Endothelial cell of umbilical vein (primary cell): ENCODE results near the gene JSRP1. TPM values are rescaled to one million over a fixed set of nuclear protein-coding genes. Genes with fewer than 3 reads are reported as not detected.

Experiments used
- BruUV-seq: library from RNA; stranded (reverse); fragments of 400-500 nt; replicated peaks from 2 replicates; lab custom pipeline; 2021; lab: Mats Ljungman, UMichigan
- CTCF ChIA-PET: fragments of 300-600, 350-600 bp; sonication (Branson Sonifier 250); formaldehyde crosslinking; loops from one replicate; lab custom pipeline; 2021; ENCODE audit warnings: antibody characterized with exemption, inconsistent platforms; lab: Charles Lee
- POLR2A ChIA-PET: fragments of 300-600, 350-600 bp; sonication (Branson Sonifier 250); formaldehyde crosslinking; loops from one replicate; lab custom pipeline; 2021; ENCODE audit warnings: antibody characterized with exemption, inconsistent platforms; lab: Charles Lee
- DNase-seq: peaks from one replicate; pipeline ENCODE4 v3.0.0-alpha.2; 2011; ENCODE audit warnings: low read depth, low spot score
- FAIRE-seq: peaks from 2 replicates; lab custom pipeline; 2011; peaks lifted over from hg19 to GRCh38; lab: Jason Lieb, UNC
- H2AFZ ChIP-seq: 2 replicates; pipeline ENCODE4 v1.6.0; 2012; ENCODE audit warnings: low read depth, low read length, control low read depth, inconsistent platforms
- H3K27ac ChIP-seq: 2 replicates; pipeline ENCODE4 v1.5.1; 2011; ENCODE audit warnings: low read depth, mild to moderate bottlenecking, control low read depth, low read length, moderate library complexity; ENCODE audit not compliant: insufficient read depth
- H3K27me3 ChIP-seq, 2 experiments: 2 replicates each; pipeline versions ENCODE4 v1.6.0 to v1.6.1; 2011; ENCODE audit warnings: low read length in 2 of 2, mixed read lengths in 1 of 2; ENCODE audit not compliant: control insufficient read depth in 2 of 2, insufficient read depth in 2 of 2
- H3K36me3 ChIP-seq, 2 experiments: 2 replicates in 1 of 2; 3 replicates in 1 of 2; pipeline ENCODE4 v1.5.1; 2011; ENCODE audit warnings: low read length in 2 of 2, mild to moderate bottlenecking in 1 of 2, moderate library complexity in 1 of 2; ENCODE audit not compliant: control insufficient read depth in 2 of 2, insufficient read depth in 2 of 2; ENCODE audit errors: extremely low read depth in 1 of 2
- H3K4me1 ChIP-seq: 3 replicates; pipeline ENCODE4 v1.5.1; 2011; ENCODE audit warnings: mild to moderate bottlenecking, low read length; ENCODE audit not compliant: control insufficient read depth, insufficient read depth; ENCODE audit errors: extremely low read depth
- H3K4me2 ChIP-seq: 2 replicates; pipeline ENCODE4 v1.6.1; 2011; ENCODE audit warnings: low read length, control low read depth, mixed read lengths; ENCODE audit not compliant: insufficient read depth
- H3K4me3 ChIP-seq, 3 experiments: fragments of 200-600 bp in 1 of 3; sonication (generic), shearing (Covaris generic) in 1 of 3; replicated peaks in 1 of 3; 2 replicates each; pipeline ENCODE4 v1.5.1; 2011 to 2016; ENCODE audit warnings: control low read depth in 3 of 3, low read length in 3 of 3, mild to moderate bottlenecking in 2 of 3, inconsistent platforms in 1 of 3, low read depth in 1 of 3, moderate library complexity in 1 of 3; ENCODE audit not compliant: insufficient read depth in 1 of 3
- H3K79me2 ChIP-seq: 2 replicates; pipeline ENCODE4 v1.6.0; 2012; ENCODE audit warnings: low read length, inconsistent platforms; ENCODE audit not compliant: control insufficient read depth, insufficient read depth
- H3K9ac ChIP-seq: replicated peaks from 2 replicates; pipeline ENCODE3; 2011; ENCODE audit warnings: low read length, control low read depth; ENCODE audit not compliant: insufficient read depth; ENCODE audit errors: extremely low read depth
- H3K9me1 ChIP-seq: replicated peaks from 3 replicates; pipeline ENCODE4 v1.6.0; 2011; ENCODE audit warnings: mild to moderate bottlenecking, low read length; ENCODE audit not compliant: control insufficient read depth, insufficient read depth; ENCODE audit errors: extremely low read depth
- H3K9me3 ChIP-seq: replicated peaks from 2 replicates; pipeline ENCODE4 v1.5.1; 2012; ENCODE audit warnings: low read length, inconsistent platforms; ENCODE audit not compliant: control insufficient read depth, insufficient read depth
- H4K20me1 ChIP-seq: replicated peaks from 2 replicates; pipeline ENCODE3; 2011; ENCODE audit warnings: mild to moderate bottlenecking, low read length; ENCODE audit not compliant: control insufficient read depth, insufficient read depth; ENCODE audit errors: extremely low read depth
- EZH2 ChIP-seq: IDR thresholded peaks from 2 replicates; pipeline ENCODE4 v1.6.1; 2012; ENCODE audit warnings: borderline replicate concordance, low read depth, mild to moderate bottlenecking, moderate library complexity, low read length, inconsistent platforms; ENCODE audit not compliant: severe bottlenecking
- FOS ChIP-seq: IDR thresholded peaks from 2 replicates; pipeline ENCODE4 v1.6.1; 2011; ENCODE audit warnings: mild to moderate bottlenecking, low read length, moderate library complexity, borderline replicate concordance; ENCODE audit not compliant: insufficient read depth
- GATA2 ChIP-seq: IDR thresholded peaks from 2 replicates; pipeline ENCODE4 v1.7.0; 2011; ENCODE audit warnings: low read depth, mild to moderate bottlenecking, moderate library complexity, mixed read lengths, low read length; ENCODE audit not compliant: insufficient read length, insufficient read depth
- JUN ChIP-seq: IDR thresholded peaks from 2 replicates; pipeline ENCODE4 v1.6.1; 2011; ENCODE audit warnings: borderline replicate concordance, low read depth; ENCODE audit not compliant: insufficient read length, insufficient read depth
- MYC ChIP-seq: IDR thresholded peaks from one replicate; pipeline ENCODE4 v1.6.1; 2011; ENCODE audit warnings: mild to moderate bottlenecking, low read depth, low read length
- POLR2A ChIP-seq: IDR thresholded peaks from 2 replicates; pipeline ENCODE4 v1.6.1; 2012; ENCODE audit warnings: low read depth, mild to moderate bottlenecking, control low read depth, low read length
- POLR2AphosphoS5 ChIP-seq: IDR thresholded peaks from 2 replicates; pipeline ENCODE4 v1.6.1; 2012; ENCODE audit warnings: low read depth, mild to moderate bottlenecking, control low read depth, low read length, moderate library complexity; ENCODE audit not compliant: insufficient read depth
- dilution Hi-C: fragments of 300-500 bp; cut with MboI; formaldehyde crosslinking; loops from one replicate; pipeline ENCODE4 v1.15.0; 2019; ENCODE audit warnings: low sequenced_read_pairs; ENCODE audit not compliant: extremely low pct_ligation_motif_present
- intact Hi-C: fragments of 100-400 bp; cut with micrococcal nuclease; formaldehyde crosslinking; loops from one replicate; pipeline ENCODE4 v1.10.0; 2022
- polyA plus RNA-seq, 4 experiments: library from polyadenylated mRNA; depleted of rRNA in 3 of 4; stranded (reverse) in 3 of 4; unstranded in 1 of 4; fragments of >200 nt; gene quantifications; 2 replicates each; pipeline versions ENCODE4 v1.2.1 to v1.2.3, GENCODE V29; 2011 to 2012; ENCODE audit warnings: missing spikeins in 1 of 4
- total RNA-seq: library from RNA; stranded (reverse); gene quantifications from 2 replicates; pipeline ENCODE4 v1.2.3, GENCODE V29; 2021
- TF ChIP-seq, protein P1 (sequence below), 2 donors: IDR thresholded peaks; 1 replicate in 1 of 2; 2 replicates in 1 of 2; pipeline ENCODE4 v1.5.1; 2011; ENCODE audit warnings: low read length in 2 of 2, mild to moderate bottlenecking in 2 of 2, moderate library complexity in 2 of 2, control low read depth in 1 of 2, inconsistent platforms in 1 of 2, low read depth in 1 of 2; ENCODE audit not compliant: insufficient read depth in 1 of 2; ENCODE audit errors: extremely low read depth in 1 of 2
- TF ChIP-seq, protein P2 (sequence below): IDR thresholded peaks from 2 replicates; pipeline ENCODE4 v1.6.1; 2011; ENCODE audit not compliant: insufficient read depth, insufficient read length

Gene JSRP1
- total and polyA plus RNA-seq, 2 donors (not counting 3 experiments of a cell fraction or from before 2014, with no cell fraction given): not detected

DNA sequence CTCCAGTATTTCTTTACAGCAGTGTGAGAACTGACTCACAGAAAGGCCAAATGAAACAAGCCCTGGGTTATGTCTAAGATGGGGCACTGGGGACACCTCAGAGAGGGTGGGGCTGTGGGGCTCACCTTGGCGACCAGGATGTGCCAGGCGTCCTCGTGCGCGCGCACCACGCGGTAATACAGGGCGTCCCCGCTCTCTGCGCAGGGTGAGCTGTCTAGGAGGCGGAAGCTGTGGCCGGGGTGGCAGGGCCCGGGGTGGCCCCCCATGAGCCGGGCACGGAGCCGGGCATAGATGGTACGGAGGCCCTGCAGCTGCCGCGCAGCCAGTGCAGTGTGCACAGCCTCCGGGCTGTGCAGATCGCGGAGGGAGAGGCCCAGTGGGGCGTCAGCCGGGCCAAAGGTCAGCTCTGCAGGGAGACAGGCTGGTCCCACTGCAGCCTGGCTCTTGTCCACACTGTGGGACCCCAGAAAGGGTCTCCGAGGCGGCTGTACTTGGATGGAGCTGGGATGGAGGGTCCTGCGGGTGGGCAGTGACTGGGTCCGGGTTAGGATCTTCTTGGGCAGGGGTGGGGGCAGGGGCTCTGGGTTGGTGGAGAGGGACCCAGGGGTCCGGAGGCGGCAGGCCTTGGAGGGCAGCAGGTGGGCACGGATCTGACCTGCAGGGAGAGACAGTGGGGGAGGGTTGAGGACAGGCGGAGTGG, 22.4 kb upstream of the JSRP1 start:
- FAIRE-seq (no peak), DNase-seq (no peak)
- no peak overlapping the region for H3K4me2 ChIP-seq
- intact Hi-C loops (no loop called here), dilution Hi-C loops (no loop called here)
- no peaks in the 10 kb centered on the region for H3K9me1 ChIP-seq
- H3K4me1 ChIP-seq: peaks cover 16% of the 10 kb centered on the region
- ChIA-PET CTCF (interaction anchor here (1.5 kb wide), 1 partner anchor 37 kb away, joined by 7 read pairs; no protein-coding TSS in a partner anchor), POLR2A (interaction anchor here (0.7 kb wide), 2 partner anchors 45 to 737 kb away, joined by 3 read pairs; no protein-coding TSS in a partner anchor)
- no peak overlapping the region for H3K9ac ChIP-seq
- peaks cover 8% of the 10 kb centered on the region for H3K79me2 ChIP-seq
- no peak overlapping the region for H3K27ac ChIP-seq
- no peaks in the 10 kb centered on the region for H4K20me1 ChIP-seq
- H3K36me3 ChIP-seq: peaks cover 0 to 8% of the 10 kb centered on the region in 2 experiments
- H2AFZ ChIP-seq: no peak overlapping the region
- BruUV-seq: no TSS peak
- H3K4me3 ChIP-seq: no peak overlapping the region
- H3K9me3 ChIP-seq: no peaks in the 10 kb centered on the region
- TF ChIP-seq GATA2: no peak
- no peak for TF ChIP-seq EZH2
- no peak for TF ChIP-seq MYC
- TF ChIP-seq POLR2AphosphoS5: no peak
- no peak for TF ChIP-seq FOS
- TF ChIP-seq POLR2A: no peak
- TF ChIP-seq JUN: no peak
- TF ChIP-seq, protein P1, sequence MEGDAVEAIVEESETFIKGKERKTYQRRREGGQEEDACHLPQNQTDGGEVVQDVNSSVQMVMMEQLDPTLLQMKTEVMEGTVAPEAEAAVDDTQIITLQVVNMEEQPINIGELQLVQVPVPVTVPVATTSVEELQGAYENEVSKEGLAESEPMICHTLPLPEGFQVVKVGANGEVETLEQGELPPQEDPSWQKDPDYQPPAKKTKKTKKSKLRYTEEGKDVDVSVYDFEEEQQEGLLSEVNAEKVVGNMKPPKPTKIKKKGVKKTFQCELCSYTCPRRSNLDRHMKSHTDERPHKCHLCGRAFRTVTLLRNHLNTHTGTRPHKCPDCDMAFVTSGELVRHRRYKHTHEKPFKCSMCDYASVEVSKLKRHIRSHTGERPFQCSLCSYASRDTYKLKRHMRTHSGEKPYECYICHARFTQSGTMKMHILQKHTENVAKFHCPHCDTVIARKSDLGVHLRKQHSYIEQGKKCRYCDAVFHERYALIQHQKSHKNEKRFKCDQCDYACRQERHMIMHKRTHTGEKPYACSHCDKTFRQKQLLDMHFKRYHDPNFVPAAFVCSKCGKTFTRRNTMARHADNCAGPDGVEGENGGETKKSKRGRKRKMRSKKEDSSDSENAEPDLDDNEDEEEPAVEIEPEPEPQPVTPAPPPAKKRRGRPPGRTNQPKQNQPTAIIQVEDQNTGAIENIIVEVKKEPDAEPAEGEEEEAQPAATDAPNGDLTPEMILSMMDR (IDR thresholded peaks at IDR 0.05; ENCODE audit: extremely low read depth in 1 of 2, insufficient read depth in 1 of 2, low read depth in 1 of 2, low read length in 2 of 2): no peak
- TF ChIP-seq, protein P2, sequence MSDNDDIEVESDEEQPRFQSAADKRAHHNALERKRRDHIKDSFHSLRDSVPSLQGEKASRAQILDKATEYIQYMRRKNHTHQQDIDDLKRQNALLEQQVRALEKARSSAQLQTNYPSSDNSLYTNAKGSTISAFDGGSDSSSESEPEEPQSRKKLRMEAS: no peak
- H3K27me3 ChIP-seq: peaks cover 2 to 6% of the 10 kb centered on the region in 2 experiments
